HG03432 (cell line): Measurements from ENCODE around the gene HAUS3.

Source experiments
- ATAC-seq: cut with Tn5 transposase; IDR thresholded peaks from one replicate; pipeline ENCODE4 v1.9.1; 2021; ENCODE audit warnings: mild to moderate bottlenecking, moderate library complexity; ENCODE audit not compliant: unreplicated experiment

HAUS3 gene

GRCh38 chr4:2253160-2254084 lies 11.5 kb upstream of the HAUS3 start:
- ATAC-seq = no peak

GRCh38 chr4:2252530-2253091 lies 10.7 kb upstream of the HAUS3 start:
- ATAC-seq = no peak

- ATAC-seq = no peak
Observed at GRCh38 chr4:2251795-2252529, 10.0 kb upstream of the HAUS3 start.

- ATAC-seq = no peak
Observed at GRCh38 chr4:2251073-2251794, 9.3 kb upstream of the HAUS3 start.

GRCh38 chr4:2250357-2251072 lies 8.6 kb upstream of the HAUS3 start:
- ATAC-seq = no peak

GRCh38 chr4:2249526-2250356 lies 7.8 kb upstream of the HAUS3 start:
- no peak for ATAC-seq

- no peak for ATAC-seq
Observed at GRCh38 chr4:2248821-2249261, 6.9 kb upstream of the HAUS3 start.

GRCh38 chr4:2248044-2248780 lies 6.3 kb upstream of the HAUS3 start:
- ATAC-seq = no peak

- ATAC-seq = no peak
Observed at GRCh38 chr4:2247128-2248043, 5.5 kb upstream of the HAUS3 start.

- no peak for ATAC-seq
Observed at GRCh38 chr4:2246384-2247127, 4.6 kb upstream of the HAUS3 start.

GRCh38 chr4:2245787-2246275 lies 3.9 kb upstream of the HAUS3 start:
- ATAC-seq = no peak

GRCh38 chr4:2245057-2245786 lies 3.3 kb upstream of the HAUS3 start:
- no peak for ATAC-seq

- no peak for ATAC-seq
Observed at GRCh38 chr4:2243681-2244380, 1.9 kb upstream of the HAUS3 start.

- no peak for ATAC-seq
Observed at GRCh38 chr4:2241003-2241402, 918 bp downstream of the HAUS3 start.

GRCh38 chr4:2236944-2237666 lies 4.8 kb downstream of the HAUS3 start:
- ATAC-seq = no peak
